ENCODE data around the gene DCTD. TPM values are rescaled to one million over a fixed set of nuclear protein-coding genes. Genes with fewer than 3 reads are reported as not detected.

The DCTD gene
- total RNA-seq, 1 donor from 2014 or later = 105 TPM

GRCh38 chr4:182874304-182874751 lies 42.9 kb downstream of the DCTD start:
- peaks cover 3% of the 10 kb centered on the region for H3K36me3 ChIP-seq (ENCODE audit: control insufficient read depth, insufficient read depth, low read length)
- H3K27me3 ChIP-seq (ENCODE audit: control insufficient read depth, insufficient read depth, low read length) = no peaks in the 10 kb centered on the region
- H3K4me3 ChIP-seq (ENCODE audit: low read depth, low read length) = no peak overlapping the region
- DNase-seq (ENCODE audit: low read depth) = no peak
- no peak for TF ChIP-seq CTCF (IDR thresholded peaks at IDR 0.05; ENCODE audit: insufficient read depth, low read length, severe bottlenecking)
- FAIRE-seq = no peak

DNA sequence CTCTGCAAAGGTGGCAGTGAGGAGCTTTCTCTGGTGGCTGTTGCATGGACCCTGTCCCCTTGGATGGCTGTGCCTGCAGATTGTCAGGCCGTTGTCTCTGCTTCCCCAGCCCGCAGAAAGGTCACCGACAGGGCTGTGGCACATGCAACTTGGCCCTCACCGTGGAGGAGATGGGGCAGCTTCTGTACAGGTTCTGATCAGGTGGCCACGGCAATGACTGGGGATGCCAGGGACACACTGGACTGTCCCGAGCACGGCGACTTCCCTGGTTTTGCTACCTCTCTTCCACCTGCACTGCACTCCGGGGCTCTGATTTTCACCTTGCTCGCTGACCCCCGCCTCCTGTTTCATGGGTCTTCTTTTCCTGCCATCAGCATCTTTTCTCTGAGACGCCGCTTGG lies 43.5 kb downstream of the DCTD start:
- FAIRE-seq = no peak
- no peaks in the 10 kb centered on the region for H3K27me3 ChIP-seq (ENCODE audit: control insufficient read depth, insufficient read depth, low read length)
- no peak overlapping the region for H3K4me3 ChIP-seq (ENCODE audit: low read depth, low read length)
- TF ChIP-seq CTCF (IDR thresholded peaks at IDR 0.05; ENCODE audit: insufficient read depth, low read length, severe bottlenecking) = no peak
- no peak for DNase-seq (ENCODE audit: low read depth)
- H3K36me3 ChIP-seq (ENCODE audit: control insufficient read depth, insufficient read depth, low read length) = peaks cover 2% of the 10 kb centered on the region

- no peaks in the 10 kb centered on the region for H3K27me3 ChIP-seq (ENCODE audit: control insufficient read depth, insufficient read depth, low read length)
- H3K4me3 ChIP-seq (ENCODE audit: low read depth, low read length) = no peak overlapping the region
- FAIRE-seq = no peak
- no peak for TF ChIP-seq CTCF (IDR thresholded peaks at IDR 0.05; ENCODE audit: insufficient read depth, low read length, severe bottlenecking)
- H3K36me3 ChIP-seq (ENCODE audit: control insufficient read depth, insufficient read depth, low read length) = peaks cover 2% of the 10 kb centered on the region
- DNase-seq (ENCODE audit: low read depth) = no peak
These were observed 43.9 kb downstream of the DCTD start for GRCh38 chr4:182873289-182873688.

DNA sequence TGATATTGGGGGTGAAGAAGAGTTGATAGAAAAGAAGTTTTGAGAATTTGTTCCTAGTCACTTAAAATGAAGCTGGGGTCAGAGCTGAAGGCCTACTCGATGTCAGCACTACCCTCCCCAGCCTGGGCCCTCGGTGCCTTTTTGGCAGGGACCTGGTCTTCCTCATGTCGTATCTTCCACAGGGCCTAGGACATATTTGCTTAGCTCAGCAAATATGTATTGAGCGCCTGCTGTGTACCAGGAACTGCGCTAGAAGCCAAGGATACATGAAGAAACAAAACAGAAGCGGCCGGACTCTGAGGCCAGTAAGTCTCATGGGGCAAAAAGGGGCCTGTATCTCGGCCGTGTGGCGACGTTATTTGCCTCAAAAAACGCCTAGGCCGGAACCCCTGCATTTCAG lies 44.3 kb downstream of the DCTD start:
- no peaks in the 10 kb centered on the region for H3K27me3 ChIP-seq (ENCODE audit: control insufficient read depth, insufficient read depth, low read length)
- FAIRE-seq (no peak), DNase-seq (ENCODE audit: low read depth) (no peak)
- TF ChIP-seq CTCF (IDR thresholded peaks at IDR 0.05; ENCODE audit: insufficient read depth, low read length, severe bottlenecking) = no peak
- peaks cover 2% of the 10 kb centered on the region for H3K36me3 ChIP-seq (ENCODE audit: control insufficient read depth, insufficient read depth, low read length)
- no peak overlapping the region for H3K4me3 ChIP-seq (ENCODE audit: low read depth, low read length)

DNA sequence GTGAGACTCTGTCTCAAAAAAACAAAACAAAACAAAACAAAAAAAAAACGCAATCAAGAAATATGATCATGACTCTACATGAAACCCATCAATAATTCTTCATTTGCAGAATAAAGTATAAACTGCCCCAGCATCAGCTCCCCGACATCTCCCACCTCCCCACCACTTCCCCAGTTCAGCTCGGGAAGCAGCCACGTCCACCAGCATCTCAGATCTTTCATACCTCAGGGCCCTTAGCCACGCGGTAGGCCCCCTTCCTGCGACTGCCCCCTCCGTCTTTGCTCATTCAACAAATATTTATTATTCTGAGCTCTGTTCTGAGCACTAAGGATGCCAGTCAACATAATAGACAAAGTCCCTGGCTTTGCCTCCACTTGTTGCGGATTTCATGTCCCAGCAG lies 45.6 kb downstream of the DCTD start:
- no peak for DNase-seq (ENCODE audit: low read depth)
- FAIRE-seq = no peak
- peaks cover 2% of the 10 kb centered on the region for H3K36me3 ChIP-seq (ENCODE audit: control insufficient read depth, insufficient read depth, low read length)

More for the DNA sequence above, 45.6 kb downstream of the DCTD start:
- TF ChIP-seq CTCF (IDR thresholded peaks at IDR 0.05; ENCODE audit: insufficient read depth, low read length, severe bottlenecking) = no peak
- H3K27me3 ChIP-seq (ENCODE audit: control insufficient read depth, insufficient read depth, low read length) = no peaks in the 10 kb centered on the region
- H3K4me3 ChIP-seq (ENCODE audit: low read depth, low read length) = no peak overlapping the region
